Peyer's patch (tissue), 4 donors: ENCODE data around the gene GTF3C1.

ENCODE experiments used
- CTCF ChIP-seq, 6 experiments: fragments of 450-650 bp in 4 of 6; fragments of 200-600 bp in 2 of 6; sonication (generic) in 1 of 6; IDR thresholded peaks; one replicate each; pipeline ENCODE4 v1.5.1; 2017 to 2019; ENCODE audit warnings: antibody characterized with exemption in 6 of 6, mild to moderate bottlenecking in 3 of 6, moderate library complexity in 1 of 6
- POLR2A ChIP-seq, 2 donors: fragments of 450-650 bp; IDR thresholded peaks; one replicate each; pipeline ENCODE4 v1.5.1; 2017; ENCODE audit warnings: antibody characterized with exemption in 2 of 2, mild to moderate bottlenecking in 2 of 2, moderate library complexity in 2 of 2

GRCh38 chr16:27499659-27500055, 50.1 kb downstream of the GTF3C1 start:
- TF ChIP-seq CTCF (IDR thresholded peaks at IDR 0.05) (no peak), POLR2A (IDR thresholded peaks at IDR 0.05) (no peak)
